Measurements from ENCODE around the gene DNAH7.

DNA sequence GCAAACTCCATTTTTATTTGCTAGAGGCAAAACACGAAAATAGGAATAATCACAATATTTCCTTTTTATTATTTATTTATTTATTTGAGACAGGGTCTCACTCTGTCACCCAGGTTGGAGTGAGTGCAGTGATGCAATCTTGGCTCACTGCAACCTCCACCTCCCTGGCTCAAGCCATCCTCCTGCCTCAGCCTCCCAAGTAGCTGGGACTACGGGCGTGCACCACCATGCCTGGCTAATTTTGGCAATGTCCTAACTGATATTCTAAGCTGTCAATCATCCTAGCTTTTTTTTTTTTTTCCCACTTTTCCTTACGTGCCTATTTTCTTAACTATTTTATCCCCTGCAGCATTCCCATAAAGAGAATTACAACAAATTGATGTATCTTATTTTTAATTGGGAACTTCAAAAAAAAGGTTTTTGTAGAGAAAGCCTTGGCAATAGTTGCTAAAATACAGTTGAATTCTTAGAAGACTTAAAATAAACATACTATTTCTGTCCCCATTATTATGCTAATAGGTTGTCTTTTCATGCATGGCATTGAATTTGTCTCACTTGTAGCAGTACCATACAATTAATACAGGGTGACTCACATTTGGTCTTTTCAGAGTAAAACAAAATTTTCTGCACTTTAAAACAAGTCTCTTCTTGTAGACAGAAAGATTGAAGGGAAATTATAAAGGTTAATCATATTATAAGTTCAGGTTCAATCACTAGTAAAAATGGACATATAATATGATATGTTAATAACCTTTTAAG lies 258.1 kb downstream of the DNAH7 start:
- TF ChIP-seq POLR2AphosphoS5 (IDR thresholded peaks at IDR 0.05; ENCODE audit: borderline replicate concordance, low read depth, low read length) (no peak), EZH2 (IDR thresholded peaks at IDR 0.05) (no peak), FOXP2 (optimal IDR thresholded peaks at IDR 0.05; ENCODE audit: control extremely low read depth, extremely low read length, insufficient read depth) (no peak)
